Thoracic aorta (tissue), 2 donors: Measurements from ENCODE around the gene PKP4. TPM values are rescaled to one million over a fixed set of nuclear protein-coding genes. Genes with fewer than 3 reads are reported as not detected.

Source experiments
- ATAC-seq: fragments of 150-250 bp; one replicate; pipeline ENCODE4 v1.8.0; 2017; ENCODE audit warnings: low read depth; ENCODE audit not compliant: insufficient number of reproducible peaks, low FRiP score
- DNase-seq: peaks from one replicate; pipeline ENCODE4 v3.0.0-alpha.2; 2020; ENCODE audit warnings: low spot score
- H3K27ac ChIP-seq, 2 donors: fragments of 200-600 bp; sonication (generic); 1 replicate in 1 of 2; 2 replicates in 1 of 2; pipeline ENCODE4 v1.5.1; 2016; ENCODE audit warnings: mild to moderate bottlenecking in 2 of 2, moderate library complexity in 2 of 2
- H3K27me3 ChIP-seq: fragments of 200-600 bp; sonication (generic); replicated peaks from 2 replicates; pipeline ENCODE4 v1.6.0; 2016; ENCODE audit warnings: mild to moderate bottlenecking; ENCODE audit not compliant: insufficient read depth
- H3K36me3 ChIP-seq: fragments of 200-600 bp; sonication (generic); one replicate; pipeline ENCODE4 v1.5.1; 2016
- H3K4me1 ChIP-seq, 2 donors: fragments of 200-600 bp; sonication (generic); 1 replicate in 1 of 2; 2 replicates in 1 of 2; pipeline versions ENCODE4 v1.5.1 to v1.6.0; 2016; ENCODE audit warnings: low read depth in 2 of 2, mild to moderate bottlenecking in 1 of 2; ENCODE audit not compliant: control insufficient read depth in 1 of 2
- H3K4me3 ChIP-seq: fragments of 200-600 bp; sonication (generic); 2 replicates; pipeline ENCODE4 v1.5.1; 2016; ENCODE audit warnings: mild to moderate bottlenecking
- H3K9me3 ChIP-seq: fragments of 200-600 bp; sonication (generic); 2 replicates; pipeline ENCODE4 v1.5.1; 2016
- CTCF ChIP-seq: fragments of 200-600 bp; sonication (generic); IDR thresholded peaks from one replicate; pipeline ENCODE4 v1.5.1; 2019; ENCODE audit warnings: antibody characterized with exemption
- total RNA-seq, 2 donors: library from RNA; depleted of rRNA; stranded (reverse); fragments of >200 nt; gene quantifications; one replicate each; pipeline versions ENCODE4 v1.1.0 to v1.2.3, GENCODE V29; 2016

Gene PKP4
- total RNA-seq, 2 donors from 2014 or later: 28.0 to 49.1 TPM

- ATAC-seq (no peak), DNase-seq (no peak)
- Histone ChIP-seq H3K27ac (no peak overlapping the region), H3K4me1 (no peaks in the 10 kb centered on the region), H3K9me3 (no peaks in the 10 kb centered on the region), H3K27me3 (no peaks in the 10 kb centered on the region), H3K4me3 (no peak overlapping the region), H3K36me3 (peaks cover 2% of the 10 kb centered on the region)
- no peak for TF ChIP-seq CTCF
Observed at GRCh38 chr2:158624961-158625360, 168.2 kb downstream of the PKP4 start.

GRCh38 chr2:158629116-158629515, 172.4 kb downstream of the PKP4 start:
- no peak for TF ChIP-seq CTCF
- H3K27ac ChIP-seq: no peak overlapping the region
- H3K36me3 ChIP-seq: peaks cover 7% of the 10 kb centered on the region
- no peaks in the 10 kb centered on the region for H3K9me3 ChIP-seq
- ATAC-seq (no peak), DNase-seq (no peak)
- H3K4me1 ChIP-seq: no peaks in the 10 kb centered on the region
- H3K27me3 ChIP-seq: no peaks in the 10 kb centered on the region
- H3K4me3 ChIP-seq: no peak overlapping the region

GRCh38 chr2:158633261-158633660, 176.5 kb downstream of the PKP4 start:
- H3K4me1 ChIP-seq: no peaks in the 10 kb centered on the region
- no peak overlapping the region for H3K4me3 ChIP-seq
- no peaks in the 10 kb centered on the region for H3K9me3 ChIP-seq
- ATAC-seq (no peak), DNase-seq (no peak)
- H3K36me3 ChIP-seq: peaks cover 7% of the 10 kb centered on the region
- no peaks in the 10 kb centered on the region for H3K27me3 ChIP-seq
- no peak overlapping the region for H3K27ac ChIP-seq
- TF ChIP-seq CTCF: no peak

- no peak overlapping the region for H3K27ac ChIP-seq
- DNase-seq (no peak), ATAC-seq (no peak)
- no peak overlapping the region for H3K4me3 ChIP-seq
- no peak for TF ChIP-seq CTCF
- peaks cover 7% of the 10 kb centered on the region for H3K36me3 ChIP-seq
- no peaks in the 10 kb centered on the region for H3K4me1 ChIP-seq
- H3K9me3 ChIP-seq: no peaks in the 10 kb centered on the region
- H3K27me3 ChIP-seq: no peaks in the 10 kb centered on the region
Observed at GRCh38 chr2:158634627-158635026, 177.9 kb downstream of the PKP4 start.

GRCh38 chr2:158635961-158636601, 179.3 kb downstream of the PKP4 start:
- no peaks in the 10 kb centered on the region for H3K27me3 ChIP-seq

More at GRCh38 chr2:158635961-158636601, 179.3 kb downstream of the PKP4 start:
- H3K4me3 ChIP-seq: no peak overlapping the region
- no peak for DNase-seq
- peaks cover 7% of the 10 kb centered on the region for H3K36me3 ChIP-seq
- no peaks in the 10 kb centered on the region for H3K4me1 ChIP-seq
- H3K27ac ChIP-seq: no peak overlapping the region
- ATAC-seq: no peak
- no peak for TF ChIP-seq CTCF
- H3K9me3 ChIP-seq: no peaks in the 10 kb centered on the region
